ENCODE measurements around the gene SLC17A9.

The SLC17A9 gene

DNA sequence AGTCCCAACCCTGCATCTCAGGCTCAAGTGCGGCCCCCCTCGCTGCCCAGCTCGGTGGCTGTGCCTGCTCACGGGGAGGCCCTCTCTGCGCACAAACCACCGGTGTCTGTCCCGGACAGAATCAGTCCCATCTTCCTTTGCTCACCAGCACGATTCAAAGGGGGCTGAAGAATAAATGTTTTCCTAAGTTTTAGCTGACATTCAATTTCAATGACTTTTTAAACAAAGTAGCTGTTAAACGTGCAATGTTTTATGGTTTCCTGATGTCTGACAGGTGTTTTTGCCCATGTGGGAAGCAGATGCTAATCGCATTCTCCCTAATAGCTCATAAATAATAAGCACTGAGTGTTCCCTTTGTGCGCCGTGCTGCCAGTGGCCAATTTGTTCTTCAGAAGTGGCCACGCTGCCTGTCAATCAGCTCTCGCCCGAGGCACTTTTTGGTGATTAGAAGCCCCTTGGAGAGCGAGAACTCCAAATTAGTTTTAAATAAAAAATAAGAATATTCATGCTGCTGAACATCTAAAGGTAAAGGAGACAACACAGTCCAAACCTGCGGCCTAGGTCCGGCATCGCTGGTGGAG is 28.0 kb downstream of the SLC17A9 start:
- H3K4me3 Mint-ChIP-seq, result no peak overlapping the region
- H3K27ac Mint-ChIP-seq, result no peak overlapping the region
- H3K4me1 Mint-ChIP-seq (ENCODE audit: low read depth), result peaks cover 36% of the 10 kb centered on the region
- H3K36me3 Mint-ChIP-seq (ENCODE audit: low read depth), result no peaks in the 10 kb centered on the region
- no peaks in the 10 kb centered on the region for H3K9me3 Mint-ChIP-seq
- peaks cover 60% of the 10 kb centered on the region for H3K27me3 Mint-ChIP-seq (ENCODE audit: low read depth)
- no peak for DNase-seq (ENCODE audit: low spot score)

DNA sequence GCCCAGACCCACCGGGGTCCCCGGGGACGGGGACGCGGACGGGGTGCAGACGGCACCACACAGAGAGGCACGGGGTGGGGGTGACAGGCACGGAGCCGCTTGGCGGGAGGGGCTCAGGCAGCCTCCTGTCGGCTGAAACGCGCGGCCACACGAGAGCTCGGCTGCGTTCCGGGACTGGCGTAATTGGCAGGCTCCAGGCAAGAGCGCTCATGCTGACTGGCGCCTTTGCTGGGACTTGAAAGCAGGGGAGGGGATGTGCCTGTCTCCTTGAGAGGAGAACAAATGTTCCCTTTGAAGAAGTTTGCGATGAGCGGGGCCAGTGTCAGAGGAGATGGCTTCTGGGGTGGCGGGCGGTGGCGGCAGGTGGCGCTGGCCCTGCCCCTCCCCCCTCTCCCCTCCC is 28.5 kb downstream of the SLC17A9 start:
- Mint-ChIP-seq H3K9me3 (no peaks in the 10 kb centered on the region), H3K36me3 (ENCODE audit: low read depth) (no peaks in the 10 kb centered on the region), H3K4me3 (peak overlapping the region; percentile 29), H3K27ac (no peak overlapping the region), H3K4me1 (ENCODE audit: low read depth) (peaks cover 36% of the 10 kb centered on the region), H3K27me3 (ENCODE audit: low read depth) (peaks cover 57% of the 10 kb centered on the region)
- peak; percentile 14 for DNase-seq (ENCODE audit: low spot score)

DNA sequence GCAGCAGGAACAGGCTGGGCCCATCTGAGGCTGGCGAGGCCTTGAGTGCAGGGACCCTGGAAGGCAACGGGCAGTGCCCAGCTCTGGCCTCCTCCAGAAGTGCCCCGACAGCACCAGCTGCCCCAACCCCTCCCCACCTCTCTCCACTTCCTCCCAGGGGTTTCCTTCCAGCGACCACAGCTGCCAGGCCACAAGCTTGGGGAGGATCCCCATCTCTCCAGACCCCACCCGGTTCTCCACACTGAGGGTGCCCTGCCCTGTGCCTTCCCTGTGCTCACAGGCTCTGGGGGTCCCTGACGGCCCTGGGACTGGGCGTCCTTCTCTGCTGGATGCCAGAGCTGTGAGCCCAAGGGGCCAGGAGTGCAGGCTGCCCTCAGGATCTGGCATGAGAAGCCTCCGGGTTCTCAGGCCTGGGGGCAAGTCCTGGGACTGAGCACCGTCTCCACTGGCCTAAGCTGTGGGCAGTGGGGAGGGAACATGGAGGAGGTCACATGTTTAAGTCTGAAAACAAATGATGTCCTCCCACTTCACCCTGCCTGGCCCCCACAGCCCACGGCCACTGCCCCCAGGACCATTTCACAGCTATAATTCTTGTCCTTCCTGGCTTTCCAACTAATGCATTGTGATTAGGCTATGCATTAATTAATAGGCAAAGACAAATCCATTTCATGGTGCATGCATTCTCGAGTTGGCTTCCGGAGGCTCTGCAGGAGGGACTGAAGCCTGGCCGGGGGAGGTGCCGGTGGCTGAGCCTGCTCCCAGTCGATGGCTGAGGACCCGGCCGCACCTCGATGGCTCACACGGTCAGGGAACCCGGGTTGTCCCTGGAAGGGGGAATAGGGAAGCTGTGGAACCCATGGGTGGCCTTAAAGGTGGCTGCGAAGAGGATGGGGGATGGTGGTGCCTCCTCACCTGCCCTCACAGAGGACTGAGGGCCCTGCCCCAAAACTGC is 29.9 kb downstream of the SLC17A9 start:
- Mint-ChIP-seq H3K36me3 (ENCODE audit: low read depth) (no peaks in the 10 kb centered on the region), H3K27ac (no peak overlapping the region), H3K4me1 (ENCODE audit: low read depth) (peaks cover 33% of the 10 kb centered on the region), H3K4me3 (peak overlapping the region; percentile 24), H3K27me3 (ENCODE audit: low read depth) (peaks cover 49% of the 10 kb centered on the region), H3K9me3 (no peaks in the 10 kb centered on the region)
- no peak for DNase-seq (ENCODE audit: low spot score)

DNA sequence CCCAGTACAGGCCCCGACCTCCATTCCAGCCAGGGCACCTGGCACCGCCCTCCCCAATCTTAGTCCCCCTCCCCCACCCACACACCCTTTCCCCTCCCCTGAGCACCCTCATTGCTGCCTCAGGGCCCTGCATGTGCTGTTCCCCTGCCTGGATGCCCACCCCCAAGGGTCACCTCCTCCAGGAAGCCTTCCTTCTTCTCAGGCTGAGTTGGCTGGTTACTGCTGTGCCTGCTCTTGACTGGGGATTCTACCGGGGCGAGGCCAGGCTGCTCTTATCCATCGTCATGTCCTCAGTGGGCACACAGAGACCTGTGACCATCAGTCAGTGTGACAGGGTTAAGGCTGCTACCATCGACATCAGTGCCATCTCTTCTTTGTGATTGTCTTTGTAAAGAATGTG is 30.7 kb downstream of the SLC17A9 start:
- H3K27me3 Mint-ChIP-seq (ENCODE audit: low read depth), result peaks cover 47% of the 10 kb centered on the region
- DNase-seq (ENCODE audit: low spot score), result no peak
- no peaks in the 10 kb centered on the region for H3K9me3 Mint-ChIP-seq
- H3K4me1 Mint-ChIP-seq (ENCODE audit: low read depth), result peaks cover 25% of the 10 kb centered on the region
- no peaks in the 10 kb centered on the region for H3K36me3 Mint-ChIP-seq (ENCODE audit: low read depth)
- H3K27ac Mint-ChIP-seq, result no peak overlapping the region
- no peak overlapping the region for H3K4me3 Mint-ChIP-seq

DNA sequence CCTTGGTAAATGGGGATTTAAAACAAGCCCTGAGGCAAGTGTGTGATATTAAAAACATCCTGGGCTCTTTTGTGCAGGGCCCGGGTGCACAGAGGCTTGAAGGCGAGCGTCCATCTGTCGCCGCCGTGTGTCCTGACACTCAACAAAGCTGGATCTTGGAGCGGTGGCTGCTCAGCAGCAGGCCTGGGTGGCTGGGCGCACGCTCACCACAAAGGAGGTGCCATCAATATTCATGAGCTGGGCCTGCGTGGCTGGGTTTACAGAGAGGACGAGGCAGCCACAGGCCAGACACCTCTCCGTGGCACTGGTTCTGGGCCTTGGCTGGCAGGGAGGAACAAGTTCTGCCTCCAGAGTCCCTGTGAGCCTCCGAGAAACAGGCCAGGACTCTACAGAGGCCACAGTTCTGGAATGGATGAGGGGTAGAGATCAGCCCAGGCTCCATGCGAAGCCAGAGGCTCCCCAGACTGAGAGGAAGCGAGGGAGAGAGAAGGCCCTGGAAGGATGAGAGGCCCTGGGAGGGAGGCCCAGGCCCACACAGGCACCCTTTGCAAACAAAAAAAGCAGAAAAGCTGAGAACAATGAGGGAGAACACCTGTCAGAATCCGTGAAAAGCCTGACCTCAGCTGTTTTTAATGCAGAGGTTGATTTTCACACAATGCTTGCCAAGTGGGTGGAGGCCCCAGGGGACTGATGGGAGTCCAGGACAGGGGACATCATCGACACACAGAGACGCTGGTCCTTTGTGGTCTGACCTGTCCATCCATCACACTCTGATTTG is 32.3 kb downstream of the SLC17A9 start:
- no peaks in the 10 kb centered on the region for H3K36me3 Mint-ChIP-seq (ENCODE audit: low read depth)
- H3K4me3 Mint-ChIP-seq, result no peak overlapping the region
- peaks cover 14% of the 10 kb centered on the region for H3K4me1 Mint-ChIP-seq (ENCODE audit: low read depth)
- no peak overlapping the region for H3K27ac Mint-ChIP-seq
- DNase-seq (ENCODE audit: low spot score), result no peak
- H3K27me3 Mint-ChIP-seq (ENCODE audit: low read depth), result peaks cover 35% of the 10 kb centered on the region
- H3K9me3 Mint-ChIP-seq, result no peaks in the 10 kb centered on the region

DNA sequence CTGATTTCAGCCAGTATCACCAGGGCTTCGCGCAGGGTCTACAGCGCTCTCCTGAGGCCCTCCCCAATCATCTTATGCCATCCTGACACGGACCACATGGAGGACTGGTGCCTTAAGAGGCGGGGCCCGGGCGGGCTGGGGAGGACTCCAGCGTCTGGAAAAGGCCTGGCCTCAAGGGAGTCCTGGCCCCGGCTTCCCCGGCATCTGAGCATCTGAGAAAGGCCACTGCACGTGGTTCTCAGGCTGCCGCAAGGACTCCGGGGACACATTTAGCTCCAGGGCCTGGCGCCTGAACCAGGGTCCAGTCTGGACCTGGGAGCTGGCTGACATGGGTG is 32.9 kb downstream of the SLC17A9 start:
- H3K27ac Mint-ChIP-seq, result no peak overlapping the region
- H3K36me3 Mint-ChIP-seq (ENCODE audit: low read depth), result no peaks in the 10 kb centered on the region
- peaks cover 29% of the 10 kb centered on the region for H3K27me3 Mint-ChIP-seq (ENCODE audit: low read depth)
- no peaks in the 10 kb centered on the region for H3K9me3 Mint-ChIP-seq
- H3K4me3 Mint-ChIP-seq, result no peak overlapping the region
- DNase-seq (ENCODE audit: low spot score), result no peak
- peaks cover 13% of the 10 kb centered on the region for H3K4me1 Mint-ChIP-seq (ENCODE audit: low read depth)

DNA sequence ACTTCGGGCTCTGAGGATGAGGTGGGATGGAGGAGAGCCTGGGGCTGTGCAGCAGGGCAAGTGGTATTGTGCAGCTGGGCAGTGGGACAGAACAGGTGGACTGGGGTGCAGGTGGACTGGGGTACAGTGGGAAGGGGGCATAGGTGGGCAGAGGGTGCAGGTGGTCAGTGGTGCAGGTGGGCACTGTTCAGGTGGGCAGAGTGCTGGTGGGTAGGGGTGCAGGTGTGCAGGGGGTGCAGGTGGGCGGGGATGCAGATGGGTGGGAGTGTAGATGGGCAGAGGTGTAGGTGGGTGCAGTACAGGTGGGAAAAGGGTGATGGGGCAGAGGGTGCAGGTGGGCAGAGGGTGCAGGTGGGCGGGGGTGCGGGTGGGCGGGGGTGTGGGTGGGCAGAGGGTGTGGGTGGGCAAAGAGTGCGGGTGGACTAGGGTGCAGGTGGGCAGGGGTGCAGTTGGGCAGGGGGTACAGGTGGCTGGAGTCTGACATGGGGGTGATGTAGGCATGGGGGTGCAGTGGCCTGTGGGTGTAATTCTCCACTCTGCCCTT is 33.8 kb downstream of the SLC17A9 start:
- DNase-seq (ENCODE audit: low spot score), result no peak
- H3K27ac Mint-ChIP-seq, result no peak overlapping the region
- H3K4me1 Mint-ChIP-seq (ENCODE audit: low read depth), result peaks cover 7% of the 10 kb centered on the region
- no peaks in the 10 kb centered on the region for H3K9me3 Mint-ChIP-seq
- H3K27me3 Mint-ChIP-seq (ENCODE audit: low read depth), result peaks cover 28% of the 10 kb centered on the region
- H3K36me3 Mint-ChIP-seq (ENCODE audit: low read depth), result no peaks in the 10 kb centered on the region
- no peak overlapping the region for H3K4me3 Mint-ChIP-seq

DNA sequence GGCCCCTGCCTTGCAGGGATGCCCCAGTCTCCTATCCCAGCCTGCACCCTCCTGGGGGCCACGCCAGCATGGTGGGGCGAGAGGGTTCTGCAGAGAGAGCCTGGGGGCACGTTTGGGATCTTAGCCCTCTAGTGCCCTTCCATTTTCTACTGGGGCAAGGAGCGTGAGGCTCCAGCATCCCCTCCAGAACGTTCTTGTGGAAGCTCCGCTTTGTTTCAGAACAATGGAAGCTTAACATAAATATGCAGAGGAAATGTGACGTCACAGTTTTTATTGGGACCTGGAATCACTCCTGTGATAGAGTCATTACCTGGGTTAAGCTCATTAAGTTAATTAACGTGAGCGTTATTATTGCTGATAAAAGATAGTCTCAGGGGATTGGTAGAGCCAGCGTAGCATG is 34.6 kb downstream of the SLC17A9 start:
- Mint-ChIP-seq H3K9me3 (no peaks in the 10 kb centered on the region), H3K4me1 (ENCODE audit: low read depth) (peaks cover 4% of the 10 kb centered on the region), H3K27ac (no peak overlapping the region), H3K36me3 (ENCODE audit: low read depth) (no peaks in the 10 kb centered on the region), H3K27me3 (ENCODE audit: low read depth) (peaks cover 20% of the 10 kb centered on the region), H3K4me3 (no peak overlapping the region)
- no peak for DNase-seq (ENCODE audit: low spot score)

DNA sequence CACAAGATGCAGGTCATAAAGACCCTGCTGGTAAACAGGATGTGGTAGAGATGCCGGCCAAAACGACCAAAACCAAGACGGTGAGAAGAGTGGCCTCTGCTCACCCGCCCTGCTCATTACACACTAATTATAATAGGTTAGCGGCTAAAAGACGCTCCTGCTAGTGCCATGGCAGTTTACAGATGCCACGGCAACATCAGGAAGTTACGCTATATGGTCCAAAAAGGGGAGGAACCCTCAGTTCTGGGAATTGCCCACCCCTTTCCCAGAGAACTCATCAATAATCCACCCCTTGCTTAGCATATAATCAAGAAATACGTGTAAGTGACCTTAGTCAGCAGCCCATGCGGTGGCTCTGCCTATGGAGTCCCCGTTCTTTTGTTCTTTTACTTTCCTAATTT is 36.7 kb downstream of the SLC17A9 start:
- no peak for DNase-seq (ENCODE audit: low spot score)
- peak overlapping the region; percentile 31 for H3K27ac Mint-ChIP-seq
- H3K4me1 Mint-ChIP-seq (ENCODE audit: low read depth), result no peaks in the 10 kb centered on the region
- peak overlapping the region; percentile 71 for H3K4me3 Mint-ChIP-seq
- H3K9me3 Mint-ChIP-seq, result no peaks in the 10 kb centered on the region
- H3K27me3 Mint-ChIP-seq (ENCODE audit: low read depth), result peaks cover 7% of the 10 kb centered on the region
- H3K36me3 Mint-ChIP-seq (ENCODE audit: low read depth), result no peaks in the 10 kb centered on the region

DNA sequence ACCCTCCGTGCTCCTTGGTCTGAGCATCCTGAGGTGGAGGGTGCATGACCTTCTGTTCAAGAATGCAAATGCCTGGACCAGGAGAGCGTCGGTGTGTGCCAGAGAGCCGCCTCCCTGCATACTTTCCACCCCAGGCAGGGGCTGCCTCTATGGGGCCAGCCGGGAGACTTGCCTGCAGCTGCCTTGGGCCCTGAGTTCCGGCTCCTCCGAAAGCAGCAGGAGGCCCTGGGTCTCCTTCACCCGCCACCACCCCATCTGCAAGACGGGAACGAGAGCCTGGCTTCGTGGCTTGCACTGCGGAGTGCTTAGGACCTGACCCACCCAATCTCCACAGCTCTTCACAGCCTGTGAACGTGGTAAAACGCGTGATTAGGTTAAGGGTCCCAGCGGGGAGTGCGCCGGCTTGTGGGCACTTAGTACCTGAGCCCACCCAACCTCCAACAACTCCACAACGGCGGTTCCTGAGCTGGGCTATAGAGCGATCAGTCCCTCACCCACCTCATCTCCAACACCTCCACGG is 37.9 kb downstream of the SLC17A9 start:
- H3K36me3 Mint-ChIP-seq (ENCODE audit: low read depth), result no peaks in the 10 kb centered on the region
- no peaks in the 10 kb centered on the region for H3K9me3 Mint-ChIP-seq
- no peaks in the 10 kb centered on the region for H3K4me1 Mint-ChIP-seq (ENCODE audit: low read depth)
- H3K27ac Mint-ChIP-seq, result no peak overlapping the region
- DNase-seq (ENCODE audit: low spot score), result no peak
- H3K4me3 Mint-ChIP-seq, result no peak overlapping the region
- peaks cover 5% of the 10 kb centered on the region for H3K27me3 Mint-ChIP-seq (ENCODE audit: low read depth)

DNA sequence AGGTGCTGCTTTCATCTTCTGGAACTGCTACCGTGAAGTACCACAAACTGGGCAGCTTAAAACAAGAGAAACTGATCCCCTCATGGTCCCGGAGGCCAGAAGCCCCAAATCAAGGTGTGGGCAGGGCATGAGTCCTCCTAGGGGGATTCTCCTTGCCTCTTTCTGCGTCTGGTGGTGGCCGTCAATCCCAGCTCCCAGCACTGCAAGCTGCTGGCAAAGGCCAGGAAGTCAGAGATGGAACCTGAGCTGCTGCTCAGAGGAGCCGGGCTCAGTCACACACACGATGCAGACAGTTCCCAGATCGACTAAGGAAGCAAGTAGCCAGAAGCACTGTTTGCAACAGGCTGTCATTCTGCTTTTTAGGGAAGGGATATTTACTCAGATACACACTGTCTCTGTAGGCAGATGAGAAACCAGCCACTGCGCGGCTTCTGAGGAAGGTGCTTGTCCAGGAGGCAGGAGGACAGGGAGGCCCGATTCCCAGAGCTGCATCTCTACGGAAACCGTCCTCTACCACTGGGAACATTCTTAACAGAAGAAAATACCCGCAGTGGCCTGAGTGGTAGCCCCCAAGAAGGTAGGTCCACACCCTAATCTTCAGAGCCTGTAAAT is 38.8 kb downstream of the SLC17A9 start:
- H3K9me3 Mint-ChIP-seq, result no peaks in the 10 kb centered on the region
- no peak overlapping the region for H3K4me3 Mint-ChIP-seq
- DNase-seq (ENCODE audit: low spot score), result no peak
- no peaks in the 10 kb centered on the region for H3K36me3 Mint-ChIP-seq (ENCODE audit: low read depth)
- no peaks in the 10 kb centered on the region for H3K4me1 Mint-ChIP-seq (ENCODE audit: low read depth)
- H3K27ac Mint-ChIP-seq, result no peak overlapping the region
- peaks cover 5% of the 10 kb centered on the region for H3K27me3 Mint-ChIP-seq (ENCODE audit: low read depth)

DNA sequence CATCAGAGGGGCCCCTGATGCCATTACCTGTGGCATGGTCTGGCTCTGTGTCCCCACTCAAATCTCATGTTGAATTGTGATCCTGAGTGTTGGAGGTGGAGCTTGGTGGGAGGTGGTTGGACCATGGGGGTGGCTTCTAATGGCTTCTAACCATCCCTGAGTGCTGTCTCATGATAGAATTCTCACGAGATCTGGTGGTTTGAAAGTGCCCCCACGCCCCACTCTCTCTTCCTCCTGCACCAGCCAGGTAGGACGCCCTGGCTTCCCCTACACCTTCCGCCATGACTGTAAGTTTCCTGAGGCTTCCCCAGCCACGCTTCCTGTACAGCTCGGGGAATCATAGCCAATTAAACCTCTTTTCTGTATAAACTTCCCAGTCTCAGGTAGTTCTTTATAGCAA is 39.4 kb downstream of the SLC17A9 start:
- Mint-ChIP-seq H3K9me3 (no peaks in the 10 kb centered on the region), H3K4me3 (no peak overlapping the region), H3K4me1 (ENCODE audit: low read depth) (no peaks in the 10 kb centered on the region), H3K36me3 (ENCODE audit: low read depth) (no peaks in the 10 kb centered on the region), H3K27ac (no peak overlapping the region), H3K27me3 (ENCODE audit: low read depth) (peaks cover 6% of the 10 kb centered on the region)
- DNase-seq (ENCODE audit: low spot score), result no peak

DNA sequence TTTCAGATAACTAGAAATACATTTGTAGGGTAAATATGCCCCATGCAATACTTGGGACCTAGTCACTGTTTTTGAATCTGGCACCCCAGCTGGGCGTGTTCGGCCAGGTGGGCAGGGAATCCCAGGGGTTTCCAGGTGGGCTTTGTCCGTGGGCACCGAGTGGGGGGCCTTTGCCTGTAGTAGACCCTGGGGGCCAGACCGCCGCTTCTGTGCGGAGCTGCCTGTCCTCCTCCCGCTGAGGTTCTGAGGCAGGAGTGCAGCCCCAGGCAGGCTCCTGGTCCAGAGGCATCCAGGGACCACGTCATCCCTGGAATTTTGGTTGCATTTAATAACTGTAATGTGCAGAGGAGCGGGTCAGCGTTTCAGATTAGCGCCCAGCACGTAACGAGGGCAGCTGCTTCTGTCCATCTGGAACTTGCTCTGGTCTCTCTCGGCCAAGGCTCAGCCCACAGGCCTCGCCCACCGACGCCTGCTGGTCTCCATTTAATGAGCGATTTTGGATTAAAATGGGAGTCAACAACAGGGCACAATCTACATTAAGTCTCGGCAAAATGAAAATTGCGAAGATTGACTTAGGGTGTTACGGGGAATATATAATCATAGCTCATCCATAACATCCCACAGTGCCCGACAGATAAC is 41.5 kb downstream of the SLC17A9 start:
- Mint-ChIP-seq H3K36me3 (ENCODE audit: low read depth) (no peaks in the 10 kb centered on the region), H3K4me1 (ENCODE audit: low read depth) (no peaks in the 10 kb centered on the region), H3K9me3 (no peaks in the 10 kb centered on the region), H3K4me3 (no peak overlapping the region), H3K27me3 (ENCODE audit: low read depth) (peaks cover 19% of the 10 kb centered on the region), H3K27ac (no peak overlapping the region)
- DNase-seq (ENCODE audit: low spot score), result no peak
